HuH-7.5 (cell line): Measurements from ENCODE around the gene NNAT.
"Not testable (repeated sequence)": the region's sequence is repeated elsewhere in the genome, so short reads cannot be mapped to it uniquely, and the experiment has no call there.

Experiments
- DNase-seq: peaks from one replicate; pipeline ENCODE4 v3.0.0; 2011; ENCODE audit warnings: low spot score

Gene NNAT

GRCh38 chr20:37521061-37521771 is at the start of gene NNAT:
TSS of gene NNAT (plus strand) at chr20:37521250. CDS start at chr20:37521332, 82 bp downstream.
- DNase-seq = no peak

- DNase-seq = no peak
These were observed 49.3 kb upstream of the NNAT start for GRCh38 chr20:37471741-37472235.

- DNase-seq = not testable (repeated sequence)
These were observed 48.6 kb upstream of the NNAT start for GRCh38 chr20:37472435-37472834.

GRCh38 chr20:37473249-37474000 is 47.6 kb upstream of the NNAT start:
- no peak for DNase-seq

GRCh38 chr20:37474386-37474785 is 46.7 kb upstream of the NNAT start:
- no peak for DNase-seq

GRCh38 chr20:37475252-37475651 is 45.8 kb upstream of the NNAT start:
- no peak for DNase-seq

GRCh38 chr20:37477041-37477440 is 44.0 kb upstream of the NNAT start:
- no peak for DNase-seq

GRCh38 chr20:37479266-37479665 is 41.8 kb upstream of the NNAT start:
- DNase-seq = no peak

GRCh38 chr20:37479925-37480691 is 40.9 kb upstream of the NNAT start:
- DNase-seq = no peak

GRCh38 chr20:37480919-37481318 is 40.1 kb upstream of the NNAT start:
- DNase-seq = no peak

- no peak for DNase-seq
These were observed 39.4 kb upstream of the NNAT start for GRCh38 chr20:37481610-37482009.

- no peak for DNase-seq
These were observed 36.7 kb upstream of the NNAT start for GRCh38 chr20:37484331-37484730.

- DNase-seq = not testable (repeated sequence)
These were observed 34.8 kb upstream of the NNAT start for GRCh38 chr20:37486209-37486608.

- no peak for DNase-seq
These were observed 30.2 kb upstream of the NNAT start for GRCh38 chr20:37490663-37491350.

- DNase-seq = no peak
These were observed 28.9 kb upstream of the NNAT start for GRCh38 chr20:37492096-37492625.

- no peak for DNase-seq
These were observed 28.1 kb upstream of the NNAT start for GRCh38 chr20:37492945-37493344.

GRCh38 chr20:37494301-37494700 is 26.7 kb upstream of the NNAT start:
- no peak for DNase-seq

GRCh38 chr20:37494796-37495195 is 26.3 kb upstream of the NNAT start:
- DNase-seq = no peak

- no peak for DNase-seq
These were observed 22.9 kb upstream of the NNAT start for GRCh38 chr20:37498066-37498665.

GRCh38 chr20:37500311-37500710 is 20.7 kb upstream of the NNAT start:
- no peak for DNase-seq

- no peak for DNase-seq
These were observed 19.1 kb upstream of the NNAT start for GRCh38 chr20:37501940-37502339.
